ENCODE data around the gene TMIGD2. TPM values are rescaled to one million over a fixed set of nuclear protein-coding genes. Genes with fewer than 3 reads are reported as not detected.

TMIGD2 gene
- polyA plus RNA-seq, 1 donor from 2014 or later, result not detected

- Histone ChIP-seq H3K4me3 (ENCODE audit: low read length) (peak within 1 kb of the TSS; percentile 69), H3K36me3 (ENCODE audit: insufficient read depth, low read length) (no peaks in the 10 kb centered on the region), H3K9ac (ENCODE audit: low read length) (peak within 1 kb of the TSS; percentile 69), H3F3A (ENCODE audit: insufficient read depth, low read length, poor library complexity, severe bottlenecking) (no peaks in the 10 kb centered on the region), H3K27me3 (ENCODE audit: insufficient read depth, low read depth, low read length) (no peaks in the 10 kb centered on the region), H3K4me2 (ENCODE audit: low read length) (peak within 1 kb of the TSS; percentile 7), H3K27ac (ENCODE audit: low read length) (peak within 1 kb of the TSS; percentile 8), H2AFZ (ENCODE audit: low read depth, low read length) (peak within 1 kb of the TSS; percentile 69), H3K9me3 (ENCODE audit: low read length) (no peaks in the 10 kb centered on the region), H3K9me2 (ENCODE audit: insufficient read depth, low read length) (no peaks in the 10 kb centered on the region), H4K20me1 (ENCODE audit: insufficient read depth) (no peaks in the 10 kb centered on the region), H3K79me2 (replicated peaks; ENCODE audit: insufficient read depth, low read length) (no peaks in the 10 kb centered on the region)
- TF ChIP-seq CTCF (IDR thresholded peaks at IDR 0.05; ENCODE audit: poor library complexity, severe bottlenecking) (no peak), MXI1 (conservative IDR thresholded peaks at IDR 0.05; ENCODE audit: poor library complexity, severe bottlenecking) (peak; percentile 70), SMC3 (conservative IDR thresholded peaks at IDR 0.05; ENCODE audit: poor library complexity) (no peak), EP300 (conservative IDR thresholded peaks at IDR 0.05; ENCODE audit: poor library complexity, severe bottlenecking) (peak; percentile 12), TAF1 (IDR thresholded peaks at IDR 0.05; ENCODE audit: low read depth) (no peak), POLR2AphosphoS5 (IDR thresholded peaks at IDR 0.05) (peak; percentile 64), RAD21 (conservative IDR thresholded peaks at IDR 0.05) (no peak), REST (IDR thresholded peaks at IDR 0.05; ENCODE audit: borderline replicate concordance) (no peak), EZH2 (IDR thresholded peaks at IDR 0.05; ENCODE audit: borderline replicate concordance, insufficient read depth, low read length, poor library complexity, severe bottlenecking) (no peak)
Observed at GRCh38 chr19:4304538-4305256, 2.5 kb upstream of the TMIGD2 start, which contains the start of gene FSD1. TSS of gene FSD1 (plus strand) at chr19:4304598. CDS start at chr19:4304747, 149 bp downstream.

GRCh38 chr19:4303819-4304537, 1.8 kb upstream of the TMIGD2 start:
- Histone ChIP-seq H3K36me3 (ENCODE audit: insufficient read depth, low read length) (no peaks in the 10 kb centered on the region), H3K9ac (ENCODE audit: low read length) (peak overlapping the region; percentile 69), H3K4me2 (ENCODE audit: low read length) (peak overlapping the region; percentile 7), H3K9me2 (ENCODE audit: insufficient read depth, low read length) (no peaks in the 10 kb centered on the region), H2AFZ (ENCODE audit: low read depth, low read length) (no peak overlapping the region), H3K79me2 (replicated peaks; ENCODE audit: insufficient read depth, low read length) (no peaks in the 10 kb centered on the region), H3F3A (ENCODE audit: insufficient read depth, low read length, poor library complexity, severe bottlenecking) (no peaks in the 10 kb centered on the region), H3K9me3 (ENCODE audit: low read length) (no peaks in the 10 kb centered on the region), H4K20me1 (ENCODE audit: insufficient read depth) (no peaks in the 10 kb centered on the region), H3K27ac (ENCODE audit: low read length) (no peak overlapping the region), H3K27me3 (ENCODE audit: insufficient read depth, low read depth, low read length) (no peaks in the 10 kb centered on the region), H3K4me3 (ENCODE audit: low read length) (peak overlapping the region; percentile 69)
- no peak for TF ChIP-seq MXI1 (conservative IDR thresholded peaks at IDR 0.05; ENCODE audit: poor library complexity, severe bottlenecking)
- no peak for TF ChIP-seq EP300 (conservative IDR thresholded peaks at IDR 0.05; ENCODE audit: poor library complexity, severe bottlenecking)
- no peak for TF ChIP-seq RAD21 (conservative IDR thresholded peaks at IDR 0.05)
- TF ChIP-seq SMC3 (conservative IDR thresholded peaks at IDR 0.05; ENCODE audit: poor library complexity), result no peak
- TF ChIP-seq POLR2AphosphoS5 (IDR thresholded peaks at IDR 0.05), result no peak
- TF ChIP-seq TAF1 (IDR thresholded peaks at IDR 0.05; ENCODE audit: low read depth), result no peak
- no peak for TF ChIP-seq EZH2 (IDR thresholded peaks at IDR 0.05; ENCODE audit: borderline replicate concordance, insufficient read depth, low read length, poor library complexity, severe bottlenecking)
- no peak for TF ChIP-seq REST (IDR thresholded peaks at IDR 0.05; ENCODE audit: borderline replicate concordance)
- no peak for TF ChIP-seq CTCF (IDR thresholded peaks at IDR 0.05; ENCODE audit: poor library complexity, severe bottlenecking)
